ENCODE data around the gene PVALEF.

PVALEF gene

DNA sequence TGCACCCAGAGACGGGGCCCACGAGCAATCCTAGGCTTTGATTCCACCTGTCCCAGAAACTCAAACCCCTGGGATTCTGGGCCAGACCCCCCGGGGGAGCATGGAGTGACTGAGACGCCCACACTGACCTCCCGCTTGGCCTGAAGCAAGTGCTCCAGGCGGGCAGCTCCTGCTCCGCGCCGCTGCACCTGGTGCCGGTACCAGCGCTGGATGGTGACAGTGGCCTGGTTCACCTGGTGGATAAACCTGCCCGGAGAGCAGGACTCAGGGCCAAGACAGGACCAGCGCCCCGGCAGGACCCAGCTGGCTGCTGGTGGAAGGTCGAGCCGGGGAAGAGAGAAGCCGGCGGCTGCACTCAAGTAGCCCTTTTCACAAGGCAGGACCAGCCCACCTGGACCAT is 34.9 kb downstream of the PVALEF start:
- DNase-seq (ENCODE audit: low read depth) = no peak
- TF ChIP-seq, protein P1, sequence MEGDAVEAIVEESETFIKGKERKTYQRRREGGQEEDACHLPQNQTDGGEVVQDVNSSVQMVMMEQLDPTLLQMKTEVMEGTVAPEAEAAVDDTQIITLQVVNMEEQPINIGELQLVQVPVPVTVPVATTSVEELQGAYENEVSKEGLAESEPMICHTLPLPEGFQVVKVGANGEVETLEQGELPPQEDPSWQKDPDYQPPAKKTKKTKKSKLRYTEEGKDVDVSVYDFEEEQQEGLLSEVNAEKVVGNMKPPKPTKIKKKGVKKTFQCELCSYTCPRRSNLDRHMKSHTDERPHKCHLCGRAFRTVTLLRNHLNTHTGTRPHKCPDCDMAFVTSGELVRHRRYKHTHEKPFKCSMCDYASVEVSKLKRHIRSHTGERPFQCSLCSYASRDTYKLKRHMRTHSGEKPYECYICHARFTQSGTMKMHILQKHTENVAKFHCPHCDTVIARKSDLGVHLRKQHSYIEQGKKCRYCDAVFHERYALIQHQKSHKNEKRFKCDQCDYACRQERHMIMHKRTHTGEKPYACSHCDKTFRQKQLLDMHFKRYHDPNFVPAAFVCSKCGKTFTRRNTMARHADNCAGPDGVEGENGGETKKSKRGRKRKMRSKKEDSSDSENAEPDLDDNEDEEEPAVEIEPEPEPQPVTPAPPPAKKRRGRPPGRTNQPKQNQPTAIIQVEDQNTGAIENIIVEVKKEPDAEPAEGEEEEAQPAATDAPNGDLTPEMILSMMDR (IDR thresholded peaks at IDR 0.05; ENCODE audit: low read depth, low read length, missing control alignments) = no peak
- no peak overlapping the region for H3K4me3 ChIP-seq (ENCODE audit: low read depth, low read length)
- in situ Hi-C loops (cut with HindIII; ENCODE audit: low sequenced_read_pairs) = no loop called here

DNA sequence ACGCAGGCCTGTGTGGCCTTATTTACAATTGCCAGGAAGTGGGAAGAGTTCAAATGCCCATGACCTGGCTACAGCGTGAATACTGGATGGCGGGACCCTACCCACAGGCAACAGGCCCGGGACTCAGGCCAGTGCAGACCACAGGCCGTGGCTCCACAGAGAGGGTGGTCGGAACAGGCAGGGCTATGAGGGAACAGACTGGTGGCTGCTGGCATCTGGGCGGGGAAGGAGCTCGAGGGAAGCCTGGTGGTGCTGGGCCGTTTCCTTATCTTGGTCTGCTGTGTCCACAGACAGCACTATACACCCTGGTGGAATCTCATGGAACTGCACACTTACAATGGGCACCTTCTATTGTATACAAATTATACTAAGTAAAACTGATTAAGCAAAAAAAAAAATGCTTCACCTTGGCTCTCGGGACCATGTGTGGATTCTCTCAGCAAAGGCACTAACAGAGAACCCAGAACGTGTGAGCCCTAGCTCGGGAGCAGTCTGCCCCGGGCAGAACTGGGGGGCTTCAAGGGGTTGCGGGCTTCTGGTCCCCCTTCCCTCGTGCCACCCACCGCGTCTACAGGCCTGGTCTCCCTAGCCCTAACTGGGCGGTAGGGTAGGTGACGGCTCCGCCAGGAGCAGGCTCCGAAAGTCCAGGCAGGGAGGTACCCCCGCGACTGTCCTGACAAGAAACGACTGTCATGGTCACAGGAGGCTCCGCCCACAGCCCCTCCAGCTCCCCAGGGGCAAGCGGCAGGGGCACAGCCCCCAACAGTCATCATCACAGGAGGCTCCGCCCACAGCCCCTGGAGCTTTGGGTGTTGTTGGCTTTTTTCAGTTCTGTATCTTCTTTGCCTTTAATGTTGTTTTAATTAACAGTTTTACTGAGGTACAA is 35.6 kb downstream of the PVALEF start:
- no peak overlapping the region for H3K4me3 ChIP-seq (ENCODE audit: low read depth, low read length)
- DNase-seq (ENCODE audit: low read depth) = peak; percentile 41
- TF ChIP-seq, protein P1 (IDR thresholded peaks at IDR 0.05; ENCODE audit: low read depth, low read length, missing control alignments) = peak; percentile 69
- in situ Hi-C loops (cut with HindIII; ENCODE audit: low sequenced_read_pairs) = no loop called here

DNA sequence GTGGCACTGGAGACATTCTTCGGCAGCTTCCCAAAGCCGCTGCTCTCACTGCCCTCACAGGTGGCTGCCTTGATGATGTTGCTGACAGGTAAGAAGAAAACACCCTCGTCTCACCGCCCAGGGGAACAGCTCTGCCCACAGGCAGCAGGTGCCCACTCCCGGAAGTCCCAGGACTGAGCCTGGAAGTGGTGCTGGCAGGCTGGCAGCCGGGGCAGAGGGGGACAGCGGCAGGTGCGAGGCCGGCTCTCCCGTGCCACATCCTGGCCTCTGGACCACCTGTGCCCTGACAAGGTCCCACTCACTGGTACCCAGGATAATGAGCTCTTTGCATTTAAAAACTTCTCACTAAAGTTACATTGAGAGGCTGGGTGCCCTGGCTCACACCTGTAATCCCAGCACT is 37.0 kb downstream of the PVALEF start:
- no peak overlapping the region for H3K4me3 ChIP-seq (ENCODE audit: low read depth, low read length)
- TF ChIP-seq, protein P1 (IDR thresholded peaks at IDR 0.05; ENCODE audit: low read depth, low read length, missing control alignments) = no peak
- in situ Hi-C loops (cut with HindIII; ENCODE audit: low sequenced_read_pairs) = no loop called here
- no peak for DNase-seq (ENCODE audit: low read depth)

DNA sequence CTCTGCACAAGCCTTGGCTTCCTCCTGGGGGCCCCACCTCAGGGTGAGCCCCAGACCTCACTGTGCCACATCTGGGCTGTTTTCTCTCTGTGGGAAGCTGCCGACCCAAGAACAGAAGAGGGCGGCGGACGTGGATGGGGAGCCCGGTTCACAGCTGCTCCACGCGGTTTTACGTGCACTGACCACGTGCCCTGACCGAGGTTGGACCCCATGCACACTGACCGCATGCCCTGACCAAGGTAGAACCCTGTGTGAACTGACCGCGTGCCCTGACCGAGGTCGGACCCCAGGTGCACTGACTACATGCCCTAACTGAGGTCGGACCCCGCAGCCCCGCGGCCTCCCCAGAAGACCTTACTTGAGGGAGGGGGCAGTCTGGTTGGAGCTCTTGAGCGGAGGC is 37.8 kb downstream of the PVALEF start:
- TF ChIP-seq, protein P1 (IDR thresholded peaks at IDR 0.05; ENCODE audit: low read depth, low read length, missing control alignments) = no peak
- in situ Hi-C loops (cut with HindIII; ENCODE audit: low sequenced_read_pairs) = no loop called here
- no peak for DNase-seq (ENCODE audit: low read depth)
- no peak overlapping the region for H3K4me3 ChIP-seq (ENCODE audit: low read depth, low read length)

DNA sequence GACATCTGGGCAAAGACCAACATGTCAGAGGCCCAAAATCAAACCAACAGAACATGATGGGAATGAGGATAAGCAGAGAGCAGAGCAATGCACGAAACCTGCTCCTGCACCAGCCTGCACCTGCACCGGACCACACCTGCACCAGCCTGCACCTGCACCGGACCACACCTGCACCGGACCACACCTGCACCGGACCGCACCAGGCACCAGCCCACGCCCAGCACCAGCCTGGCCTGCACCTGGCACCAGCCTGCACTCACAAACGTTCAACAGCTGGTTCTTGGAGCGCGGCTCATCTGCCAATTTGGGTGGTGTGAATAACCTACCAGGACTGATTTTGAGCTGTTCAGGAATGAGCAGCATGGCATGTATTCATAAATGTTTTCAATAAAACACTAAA is 39.3 kb downstream of the PVALEF start:
- H3K4me3 ChIP-seq (ENCODE audit: low read depth, low read length) = no peak overlapping the region
- in situ Hi-C loops (cut with HindIII; ENCODE audit: low sequenced_read_pairs) = no loop called here
- no peak for DNase-seq (ENCODE audit: low read depth)
- TF ChIP-seq, protein P1 (IDR thresholded peaks at IDR 0.05; ENCODE audit: low read depth, low read length, missing control alignments) = no peak

DNA sequence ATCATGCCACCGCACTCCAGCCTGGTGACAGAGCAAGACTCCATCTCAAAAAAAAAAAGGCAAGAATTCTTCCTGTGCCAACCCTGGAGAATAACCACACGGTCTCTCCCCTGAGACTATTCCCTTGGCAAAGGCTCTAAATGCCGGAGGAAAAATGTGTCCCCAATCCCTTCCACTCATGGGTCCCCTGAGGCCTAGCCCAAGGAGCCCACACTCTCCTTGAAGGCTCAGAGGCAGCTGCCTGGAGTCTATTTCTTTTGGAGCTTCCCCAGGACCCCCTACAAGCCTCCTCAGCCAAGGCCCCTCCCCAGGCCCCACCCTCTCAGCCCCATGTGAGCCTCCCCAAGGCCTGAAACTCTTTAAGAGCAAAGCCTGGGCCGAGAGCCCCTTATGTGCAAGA is 40.9 kb downstream of the PVALEF start:
- DNase-seq (ENCODE audit: low read depth) = no peak
- TF ChIP-seq, protein P1 (IDR thresholded peaks at IDR 0.05; ENCODE audit: low read depth, low read length, missing control alignments) = no peak
- H3K4me3 ChIP-seq (ENCODE audit: low read depth, low read length) = no peak overlapping the region
- in situ Hi-C loops (cut with HindIII; ENCODE audit: low sequenced_read_pairs) = no loop called here

Measured in astrocyte of the cerebellum (primary cell).